SKM-1 (cell line): ENCODE measurements around the gene MTFR2.

Experiments used
- DNase-seq: peaks from one replicate; lab custom pipeline; 2025; ENCODE audit not compliant: unreplicated experiment; lab: John Stamatoyannopoulos, UW

The MTFR2 gene

DNA sequence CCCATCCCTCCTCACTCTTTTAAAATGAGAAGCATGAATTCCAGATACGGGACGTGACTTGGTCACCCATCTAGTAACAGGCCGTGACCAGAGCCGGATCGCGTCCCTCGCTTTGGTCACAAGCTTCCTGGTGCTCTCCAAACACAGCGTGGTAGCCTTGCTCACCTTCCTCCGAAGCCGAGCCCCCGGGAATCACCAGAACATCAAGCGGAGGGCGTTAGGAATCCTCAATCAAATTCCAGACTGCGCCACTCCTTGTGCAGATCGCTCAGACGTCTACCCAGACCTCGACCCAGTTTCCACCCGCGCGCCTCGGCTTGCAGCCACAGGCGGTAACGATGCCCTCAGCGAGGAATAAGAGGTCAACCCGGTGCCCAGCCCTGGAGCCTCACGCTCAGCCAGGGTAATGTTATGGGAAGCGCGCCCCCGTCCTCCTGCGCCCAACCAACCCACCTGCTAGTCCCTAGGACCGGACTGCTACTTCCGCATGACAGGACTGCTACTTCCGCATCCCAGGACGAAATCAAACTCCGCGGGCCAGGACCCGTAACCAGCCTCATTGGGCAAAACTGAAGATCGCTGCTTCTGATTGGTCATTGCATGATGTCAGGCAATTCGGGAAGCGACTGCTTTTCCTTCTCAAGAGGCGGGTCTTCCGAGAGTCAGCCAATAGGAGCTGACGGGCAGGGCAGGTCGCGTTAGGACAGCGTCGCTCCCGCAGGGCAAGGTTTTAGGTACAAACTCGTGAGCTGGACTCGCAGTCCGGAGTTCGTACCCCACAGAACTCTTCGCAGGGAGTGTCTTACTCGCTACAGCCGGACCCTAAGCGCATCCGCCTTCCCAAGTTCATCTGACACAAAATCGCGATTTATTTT is at the start of gene MTFR2:
Gene MTFR2, minus strand, starts transcription at position 501 of the 875 bp plus-strand sequence. CDS start 1,212 bp downstream, outside the sequence.
- DNase-seq, result peak; percentile 98

DNA sequence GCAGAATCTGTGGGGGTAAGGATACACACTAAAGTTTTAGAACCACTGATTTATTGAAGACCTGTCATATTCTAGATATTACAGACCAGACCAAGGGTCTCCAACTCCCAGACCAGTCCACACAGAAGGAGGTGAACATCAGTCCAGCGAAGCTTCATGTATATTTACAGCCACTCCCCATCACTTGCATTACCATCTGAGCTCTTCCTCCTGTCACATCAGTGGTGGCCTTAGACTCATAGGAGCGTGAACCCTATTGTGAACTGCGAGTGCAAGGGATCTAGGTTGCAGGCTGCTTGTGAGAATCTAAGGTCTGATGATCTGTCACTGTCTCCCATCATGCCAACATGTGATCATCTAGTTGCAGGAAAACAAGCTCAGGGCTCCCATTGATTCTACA is 44.5 kb upstream of the MTFR2 start:
- no peak for DNase-seq

DNA sequence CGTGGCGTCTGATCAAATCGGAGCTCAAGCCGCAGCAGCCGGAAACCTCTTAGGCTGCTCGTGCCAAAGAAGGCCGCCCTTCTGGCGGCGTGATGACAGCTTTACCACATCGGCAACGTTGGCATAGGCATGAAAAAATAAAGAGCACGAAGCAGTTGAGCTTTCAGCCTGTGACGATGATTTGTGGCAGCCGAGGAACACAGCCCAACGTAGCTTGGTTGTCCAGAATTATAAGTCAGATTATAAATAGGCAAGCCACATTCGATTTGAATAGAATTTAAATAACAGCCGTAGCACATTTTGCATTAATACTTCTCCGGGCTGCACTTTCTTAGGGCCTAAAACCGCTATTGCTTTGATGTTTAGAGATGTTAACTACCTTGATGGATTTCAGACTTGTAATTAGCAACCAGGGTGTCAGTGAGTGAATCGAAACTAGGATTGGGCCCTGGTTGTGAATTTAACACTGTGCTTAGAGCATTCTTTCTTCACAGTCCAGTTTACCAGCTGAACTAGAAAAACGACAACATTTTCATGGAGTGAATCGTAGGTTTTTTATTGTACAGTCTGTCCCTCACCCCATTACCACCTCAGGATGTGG is 40.4 kb upstream of the MTFR2 start:
- DNase-seq, result no peak

DNA sequence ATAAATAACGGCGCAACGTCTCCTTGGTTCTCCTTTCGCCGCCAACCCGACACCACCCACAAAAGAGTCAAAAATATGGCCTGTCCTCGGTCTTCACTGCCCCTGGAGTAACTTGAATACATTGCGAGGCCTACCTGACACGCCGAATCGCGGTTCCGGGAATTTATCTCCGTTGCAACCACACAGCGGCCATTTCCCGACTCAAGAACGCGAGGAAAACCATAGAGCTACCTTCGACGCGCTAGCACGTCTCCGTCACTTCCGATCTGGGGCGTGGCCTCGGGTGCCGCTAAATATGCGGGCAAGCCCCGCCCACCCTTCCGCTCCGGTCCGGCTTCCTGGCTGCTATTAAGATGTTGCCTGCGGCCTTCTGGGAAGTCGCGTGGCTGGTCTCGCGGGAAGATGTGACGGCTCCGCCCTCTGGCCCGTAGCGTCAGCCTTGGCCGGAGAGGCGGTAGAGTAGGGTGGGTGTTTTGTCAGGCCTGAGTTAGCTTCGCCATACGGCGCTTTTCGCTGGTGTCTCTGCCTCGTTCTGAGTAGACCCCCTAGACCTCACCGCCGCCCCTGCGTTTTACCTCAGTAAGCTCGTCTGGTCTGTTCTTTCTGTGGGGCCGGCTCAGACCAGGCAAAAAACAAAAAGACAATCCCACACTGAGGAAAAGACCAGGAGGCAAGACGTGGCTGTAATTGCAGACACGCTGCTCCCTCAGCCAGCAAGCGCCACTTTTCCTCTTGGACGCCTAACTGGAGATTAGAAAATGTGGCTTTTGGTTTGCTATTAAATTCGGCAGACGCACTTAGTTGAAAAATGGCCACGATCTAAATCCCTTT is 39.7 kb upstream of the MTFR2 start, which contains the start of gene BCLAF1:
Gene BCLAF1, minus strand, starts transcription at position 268 of the 831 bp plus-strand sequence. CDS start 9,980 bp downstream, outside the sequence.
- peak; percentile 98 for DNase-seq

DNA sequence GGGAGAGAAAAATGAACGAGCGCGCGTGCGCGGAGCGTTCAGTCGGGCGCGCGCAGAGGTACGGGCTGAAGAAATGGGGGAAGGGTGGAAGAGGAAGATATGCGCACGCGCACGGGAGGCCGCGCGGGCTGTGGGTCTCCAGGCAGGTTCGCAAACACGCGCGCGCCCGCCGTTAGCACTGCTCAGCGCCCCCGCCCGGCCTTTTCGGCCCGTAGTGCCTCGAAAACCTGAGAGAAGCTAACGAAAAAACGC is 39.1 kb upstream of the MTFR2 start:
- DNase-seq, result peak; percentile 91

DNA sequence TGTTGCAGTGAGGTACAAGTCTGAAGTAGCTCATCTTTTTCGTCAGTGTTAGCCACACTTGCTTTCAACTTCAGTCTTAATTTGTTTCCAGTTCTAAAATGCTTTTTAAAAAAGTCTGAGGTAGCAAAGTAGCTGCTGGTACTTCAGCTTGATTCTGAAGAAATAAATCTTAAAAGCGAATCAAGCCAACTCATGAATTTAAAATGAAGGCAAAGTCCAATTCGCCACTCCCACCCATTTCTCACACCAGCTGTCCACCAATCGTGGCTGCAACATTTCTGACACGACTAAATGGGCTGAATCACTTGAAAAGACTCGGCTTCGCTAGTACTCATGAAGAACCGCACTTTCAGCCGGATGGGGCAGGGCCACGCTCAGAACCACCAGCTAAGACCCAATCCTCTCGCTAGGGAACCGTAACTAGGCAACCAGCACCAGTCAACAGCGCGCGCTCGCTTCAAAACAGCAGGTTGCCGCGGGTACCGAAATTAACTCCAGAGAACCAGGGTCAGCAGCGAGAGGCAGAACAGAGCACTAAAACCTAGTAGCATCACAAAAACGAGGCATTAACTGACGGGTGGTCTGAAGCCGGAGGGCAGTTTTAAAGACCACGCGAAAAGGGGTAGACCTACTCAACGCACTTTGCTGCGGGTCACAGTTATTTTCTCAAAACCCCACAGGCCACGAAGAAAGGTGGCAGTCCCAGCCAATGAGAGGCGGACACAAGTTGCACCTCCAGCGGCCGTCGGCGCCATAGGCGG is 38.6 kb upstream of the MTFR2 start:
- no peak for DNase-seq

DNA sequence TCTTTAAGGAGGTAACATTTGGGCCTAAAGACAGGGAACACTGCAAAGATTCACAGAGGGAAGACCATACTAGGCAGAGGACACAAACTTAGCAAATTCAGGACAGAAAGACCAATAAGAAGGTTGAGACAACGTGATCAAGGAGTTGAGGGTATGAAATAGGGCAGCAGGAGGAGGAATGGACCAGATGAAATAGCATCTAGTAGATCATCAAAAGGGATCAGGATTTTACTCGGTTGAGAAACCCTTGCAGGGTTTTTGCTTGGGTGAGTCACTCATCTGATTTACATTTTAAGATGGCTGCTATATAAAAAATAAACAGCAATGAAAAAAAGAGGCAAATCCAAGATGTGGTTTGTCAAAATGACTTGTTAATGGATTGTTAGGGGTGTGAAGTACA is 34.8 kb upstream of the MTFR2 start:
- no peak for DNase-seq

DNA sequence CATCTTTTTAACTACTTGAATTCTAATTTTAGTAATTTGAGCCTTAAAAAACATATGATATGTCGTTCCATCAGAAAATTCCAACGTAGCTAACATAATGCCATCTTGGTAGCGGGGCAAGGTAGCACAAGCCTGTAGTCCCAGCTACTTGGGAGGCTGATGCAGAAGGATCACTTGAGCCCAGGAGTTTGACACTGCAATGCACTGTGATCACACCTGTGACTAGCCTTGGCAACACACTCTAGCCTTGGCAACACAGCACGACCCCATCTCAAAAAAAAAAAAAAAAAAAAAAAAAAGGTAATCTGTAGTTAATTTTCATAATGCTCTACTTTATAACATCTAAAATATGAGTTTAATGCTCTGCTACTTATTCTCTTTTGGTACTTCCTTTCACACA is 32.8 kb upstream of the MTFR2 start:
- no peak for DNase-seq

DNA sequence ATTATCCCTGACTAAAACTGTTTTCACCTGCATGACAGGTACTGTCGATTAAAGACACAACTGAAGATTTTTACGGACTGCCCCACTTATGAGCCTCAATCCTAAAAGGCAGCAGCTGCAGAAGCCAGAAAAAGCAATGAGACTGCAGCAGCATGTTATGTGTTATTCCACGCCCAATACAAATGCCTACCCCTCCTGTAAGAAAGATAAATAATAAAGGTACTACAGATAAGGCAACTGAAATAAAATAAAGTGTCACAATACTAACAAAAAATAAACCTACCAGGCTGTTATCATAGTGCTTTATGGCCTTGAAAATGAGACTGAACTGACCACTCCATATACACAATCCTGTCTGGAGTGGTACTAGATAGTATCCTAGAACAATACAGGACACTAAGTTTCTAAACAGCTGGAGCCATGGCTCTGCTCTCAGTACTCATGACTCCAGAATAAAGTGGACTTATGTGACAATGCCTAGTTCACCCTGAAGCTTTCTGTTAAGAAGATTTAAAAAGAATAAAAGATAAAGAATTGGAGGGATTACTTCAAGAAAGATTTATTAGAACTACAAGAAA is 30.0 kb upstream of the MTFR2 start:
- no peak for DNase-seq

DNA sequence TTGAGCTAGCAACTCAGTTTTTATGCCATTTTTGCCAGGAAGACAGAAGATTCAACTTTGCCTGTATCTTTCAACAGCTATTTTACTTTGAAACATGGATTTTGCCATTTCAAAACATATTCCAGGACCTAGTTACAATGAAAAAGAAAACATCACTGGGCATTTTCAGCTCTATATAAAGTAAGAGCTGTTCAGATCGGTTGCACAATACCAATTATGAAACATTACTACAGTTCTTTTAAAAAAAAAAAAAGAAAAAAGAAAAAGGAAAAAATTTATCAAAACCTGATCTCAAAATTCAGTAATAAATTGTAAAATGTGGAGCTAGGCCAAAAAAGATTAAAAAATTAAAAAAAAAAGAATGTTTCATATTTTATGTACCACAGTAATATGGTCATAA is 24.0 kb upstream of the MTFR2 start:
- DNase-seq, result no peak

DNA sequence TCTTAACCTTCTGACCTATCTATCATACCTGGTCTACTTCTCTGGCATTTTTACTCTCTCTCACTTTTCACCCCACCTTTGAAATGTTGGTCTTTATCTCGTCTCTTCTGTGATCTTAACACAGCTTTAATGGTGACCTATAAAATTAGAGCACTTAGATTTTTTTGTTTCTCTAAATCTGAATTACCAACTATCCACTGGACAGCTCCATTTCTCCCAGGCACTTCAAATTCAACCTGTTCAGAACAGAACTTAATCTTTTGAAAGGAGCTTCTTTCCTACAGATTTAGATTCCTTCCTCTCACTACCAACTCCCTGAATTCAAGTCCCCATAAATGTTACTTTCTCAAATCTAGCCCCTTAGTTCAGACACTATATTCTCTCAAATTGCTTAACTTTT is 15.0 kb upstream of the MTFR2 start:
- no peak for DNase-seq

DNA sequence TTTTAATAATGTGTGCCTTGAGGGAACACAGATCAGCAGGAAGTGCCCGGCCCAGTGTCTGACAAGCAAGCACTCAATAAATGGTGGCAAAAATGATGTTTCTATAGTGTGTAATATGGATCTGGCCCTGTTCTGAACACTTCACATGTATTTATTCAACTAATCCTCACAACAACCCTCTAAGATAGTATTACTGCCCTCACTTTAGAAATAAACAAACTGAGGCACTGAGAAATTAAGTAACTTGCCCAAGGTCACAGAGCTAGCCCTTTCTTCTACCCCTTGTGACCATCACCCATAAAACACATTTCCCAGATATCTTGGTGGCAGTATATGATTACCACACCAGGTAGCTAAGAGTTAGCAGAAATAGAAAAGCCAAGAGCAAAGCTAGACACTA is 12.8 kb upstream of the MTFR2 start:
- no peak for DNase-seq

DNA sequence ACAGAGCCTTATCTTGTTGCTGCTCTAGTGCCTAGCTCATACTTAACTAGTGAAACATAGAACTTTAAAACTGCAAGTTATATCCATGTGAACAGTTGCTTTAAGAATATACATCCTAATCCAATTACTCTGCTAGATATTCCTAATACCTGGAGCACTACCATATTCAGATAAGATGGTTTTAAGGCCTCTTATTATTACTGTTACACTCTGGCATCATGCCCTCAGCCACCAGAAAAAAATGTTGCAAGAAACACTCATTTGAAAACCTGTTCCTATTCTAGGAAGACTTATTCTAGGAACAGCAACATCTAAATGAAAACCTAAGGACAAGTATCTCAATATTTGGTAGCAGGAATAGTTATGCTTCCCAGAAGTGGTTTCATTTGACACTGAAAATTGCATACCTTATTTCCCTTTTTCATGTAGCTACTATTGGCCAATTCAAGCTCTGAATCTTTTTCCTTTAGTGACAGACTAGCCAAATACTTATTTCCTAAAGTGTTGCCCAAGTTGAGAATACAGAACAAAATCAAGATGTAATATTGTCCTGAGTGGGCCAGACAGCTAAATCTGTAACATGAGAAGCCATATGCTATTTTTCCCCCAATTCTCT is 4.8 kb upstream of the MTFR2 start:
- DNase-seq, result no peak

DNA sequence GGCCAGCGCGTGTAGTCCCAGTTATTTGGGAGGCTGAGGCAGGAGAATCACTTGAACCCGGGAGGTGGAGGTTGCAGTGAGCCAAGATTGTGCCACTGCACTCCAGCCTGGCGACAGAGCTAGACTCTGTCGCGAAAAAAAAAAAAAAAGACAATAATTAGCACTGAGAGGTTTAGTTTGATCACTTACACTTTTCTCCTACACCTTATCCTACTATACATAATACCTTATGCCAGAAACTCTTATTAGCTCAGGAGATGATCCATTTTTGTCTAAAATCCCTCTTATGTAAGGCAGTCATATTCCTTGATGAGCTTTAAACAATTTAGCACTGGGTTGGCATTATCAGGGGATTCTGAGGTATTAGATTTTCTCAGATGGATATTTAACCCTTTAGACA is 3.6 kb upstream of the MTFR2 start:
- no peak for DNase-seq

DNA sequence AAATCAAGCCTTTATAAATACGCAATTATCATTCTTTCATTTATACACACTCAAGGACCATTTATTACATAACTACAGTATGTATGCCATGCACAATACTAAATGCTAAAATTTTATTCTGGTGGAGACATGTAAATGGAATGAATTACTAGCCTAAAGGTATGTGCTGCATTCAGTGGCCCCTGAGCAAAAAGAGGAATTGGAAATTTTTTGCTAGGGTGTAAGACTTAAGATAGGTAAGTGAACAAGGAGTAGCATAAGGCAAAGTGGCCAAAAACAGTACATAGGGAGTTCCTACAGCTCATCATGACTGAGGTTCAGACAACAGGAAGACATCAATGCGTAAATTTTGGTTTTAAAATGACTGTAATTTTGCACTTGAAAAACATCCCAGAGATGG is 2.3 kb upstream of the MTFR2 start:
- DNase-seq, result no peak

DNA sequence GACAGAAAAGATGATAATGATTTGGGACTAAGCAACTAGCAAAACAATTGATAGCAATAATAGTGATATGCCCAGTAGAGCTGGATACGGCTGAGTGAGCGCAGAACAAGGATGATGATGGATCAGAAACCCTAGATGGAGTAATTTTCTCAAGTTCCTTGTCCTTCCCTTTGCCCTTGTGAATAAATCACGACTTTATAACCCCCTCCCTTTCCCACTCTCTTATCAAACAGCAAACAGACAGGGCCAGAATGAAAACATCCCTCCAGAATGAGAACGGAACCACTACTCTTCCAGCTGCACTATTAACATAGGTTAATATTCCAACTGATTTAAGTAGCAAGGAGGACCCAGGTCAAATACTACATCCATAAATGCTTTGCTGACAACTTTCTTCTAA is 1.3 kb upstream of the MTFR2 start:
- no peak for DNase-seq

DNA sequence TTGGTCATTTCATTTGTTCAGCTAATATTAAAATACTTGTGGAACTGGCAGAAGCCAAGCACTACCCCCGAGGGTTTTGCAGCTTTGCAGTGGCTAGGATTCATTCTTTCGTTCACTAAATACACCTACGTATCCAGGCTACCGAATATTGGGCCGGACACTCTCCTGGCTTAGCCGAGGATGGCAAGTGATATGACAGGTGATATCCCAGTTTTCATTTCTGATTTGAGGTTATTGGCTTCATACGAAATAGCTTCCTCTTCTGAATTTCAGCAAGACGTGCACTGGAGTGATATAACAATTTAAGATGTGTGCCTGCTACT is 536 bp upstream of the MTFR2 start:
- DNase-seq, result no peak

DNA sequence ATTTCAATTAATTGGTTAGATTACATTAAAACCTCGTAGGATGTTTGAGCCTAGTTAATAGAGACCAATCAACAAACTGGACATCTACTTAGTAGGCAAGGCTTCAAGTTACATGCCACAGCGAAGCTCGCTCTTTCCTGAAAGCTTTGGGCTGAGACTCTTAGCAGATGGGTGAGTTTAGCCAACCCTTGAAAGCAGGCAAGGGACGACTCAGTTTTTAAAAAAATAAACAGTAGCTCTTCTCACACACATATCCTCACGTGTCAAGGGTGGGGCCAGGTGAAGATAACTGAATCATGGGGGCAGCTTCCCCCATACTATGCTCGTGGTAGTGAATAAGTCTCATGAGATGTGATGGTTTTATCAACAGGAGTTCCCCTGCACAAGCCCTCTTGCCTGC is 775 bp downstream of the MTFR2 start:
- DNase-seq, result no peak

DNA sequence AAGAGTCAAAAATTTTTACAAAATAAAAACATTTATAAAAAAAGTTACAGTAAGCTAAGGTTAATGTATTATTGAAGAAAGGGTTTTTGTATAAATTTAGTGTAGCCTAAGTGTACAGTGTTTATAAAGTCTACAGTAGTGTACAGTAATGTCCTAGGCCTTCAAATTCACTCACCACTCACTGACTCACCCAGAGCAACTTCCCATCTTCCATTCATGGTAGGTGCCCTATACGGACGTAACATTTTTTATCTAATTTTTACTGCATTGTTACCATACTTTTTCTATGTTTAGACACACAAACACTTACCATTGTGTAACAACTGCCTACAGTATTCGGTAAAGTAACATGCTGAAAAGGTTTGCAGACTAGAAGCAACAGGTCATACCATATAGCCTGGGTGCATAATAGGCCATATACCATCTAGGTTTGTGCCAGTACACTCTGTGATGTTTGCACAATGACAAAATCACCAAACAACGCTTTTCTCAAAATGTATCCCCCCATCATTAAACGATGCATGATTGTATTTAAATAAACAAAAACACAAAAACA is 6.0 kb downstream of the MTFR2 start:
- no peak for DNase-seq
